KMS-11 (cell line): ENCODE results near the gene ASB18.

Experiments
- H2AFZ ChIP-seq: fragments of 200-600 bp; sonication (generic); 2 replicates; pipeline ENCODE4 v1.6.1; 2016; ENCODE audit warnings: antibody characterized with exemption, mixed run types, low read depth
- H3K27ac ChIP-seq: fragments of 200-600 bp; sonication (generic); 2 replicates; pipeline ENCODE4 v1.6.1; 2016; ENCODE audit warnings: mild to moderate bottlenecking, mixed run types
- H3K27me3 ChIP-seq: fragments of 200-600 bp; sonication (generic); 2 replicates; pipeline ENCODE4 v1.6.1; 2017; ENCODE audit warnings: mild to moderate bottlenecking, low read depth, mixed run types, moderate library complexity; ENCODE audit not compliant: insufficient read depth
- H3K36me3 ChIP-seq: fragments of 200-600 bp; sonication (generic); 2 replicates; pipeline ENCODE4 v1.6.1; 2017; ENCODE audit warnings: mild to moderate bottlenecking, mixed run types; ENCODE audit not compliant: insufficient read depth
- H3K4me1 ChIP-seq: fragments of 200-600 bp; sonication (generic); 2 replicates; pipeline ENCODE4 v1.6.1; 2016; ENCODE audit warnings: mild to moderate bottlenecking, low read depth, mixed run types; ENCODE audit not compliant: poor library complexity, severe bottlenecking
- H3K4me2 ChIP-seq: fragments of 200-600 bp; sonication (generic); 2 replicates; pipeline ENCODE4 v1.7.0; 2016; ENCODE audit warnings: mild to moderate bottlenecking, mixed run types
- H3K4me3 ChIP-seq: fragments of 200-600 bp; sonication (generic); IDR thresholded peaks from 2 replicates; pipeline ENCODE4 v1.6.1; 2017; ENCODE audit warnings: low read depth, low read length, mixed read lengths; ENCODE audit not compliant: insufficient read depth
- H3K79me2 ChIP-seq: fragments of 200-600 bp; sonication (generic); 2 replicates; pipeline ENCODE4 v1.6.1; 2016; ENCODE audit warnings: low read depth, mixed run types; ENCODE audit not compliant: insufficient read depth
- H3K9ac ChIP-seq: fragments of 200-600 bp; sonication (generic); 2 replicates; pipeline ENCODE4 v1.6.1; 2016; ENCODE audit warnings: mild to moderate bottlenecking, mixed run types
- H4K20me1 ChIP-seq: fragments of 200-600 bp; sonication (generic); 2 replicates; pipeline ENCODE4 v1.6.1; 2016; ENCODE audit warnings: mild to moderate bottlenecking, mixed run types; ENCODE audit not compliant: insufficient read depth
- CTCF ChIP-seq: fragments of 200-600 bp; sonication (generic); conservative IDR thresholded peaks from 2 replicates; pipeline ENCODE4 v1.6.1; 2017; ENCODE audit warnings: low read depth, mild to moderate bottlenecking, antibody characterized with exemption, low read length, moderate library complexity, mixed read lengths

Gene ASB18

GRCh38 chr2:236238751-236239150 is 25.5 kb downstream of the ASB18 start:
- H3K4me1 ChIP-seq = no peaks in the 10 kb centered on the region
- H3K27ac ChIP-seq = no peak overlapping the region
- H3K4me3 ChIP-seq = no peak overlapping the region
- H3K9ac ChIP-seq = no peak overlapping the region
- H3K4me2 ChIP-seq = no peak overlapping the region
- no peak overlapping the region for H2AFZ ChIP-seq
- no peak for TF ChIP-seq CTCF
- H3K36me3 ChIP-seq = no peaks in the 10 kb centered on the region
- H3K79me2 ChIP-seq = no peaks in the 10 kb centered on the region
- no peaks in the 10 kb centered on the region for H3K27me3 ChIP-seq
- no peaks in the 10 kb centered on the region for H4K20me1 ChIP-seq

- no peaks in the 10 kb centered on the region for H3K4me1 ChIP-seq
- H3K79me2 ChIP-seq = no peaks in the 10 kb centered on the region
- no peak for TF ChIP-seq CTCF
- no peaks in the 10 kb centered on the region for H3K36me3 ChIP-seq
- no peaks in the 10 kb centered on the region for H4K20me1 ChIP-seq
- H3K9ac ChIP-seq = no peak overlapping the region
- no peak overlapping the region for H3K27ac ChIP-seq
- no peak overlapping the region for H2AFZ ChIP-seq
- H3K4me2 ChIP-seq = no peak overlapping the region
- H3K27me3 ChIP-seq = no peaks in the 10 kb centered on the region
- H3K4me3 ChIP-seq = no peak overlapping the region
Measured at GRCh38 chr2:236237468-236238190, 26.6 kb downstream of the ASB18 start.

GRCh38 chr2:236236559-236237452 is 27.4 kb downstream of the ASB18 start:
- no peak overlapping the region for H3K9ac ChIP-seq
- no peak overlapping the region for H3K4me3 ChIP-seq
- no peaks in the 10 kb centered on the region for H3K79me2 ChIP-seq
- no peak overlapping the region for H3K4me2 ChIP-seq
- H2AFZ ChIP-seq = no peak overlapping the region
- no peaks in the 10 kb centered on the region for H4K20me1 ChIP-seq
- no peaks in the 10 kb centered on the region for H3K36me3 ChIP-seq
- no peak for TF ChIP-seq CTCF
- H3K4me1 ChIP-seq = no peaks in the 10 kb centered on the region
- H3K27me3 ChIP-seq = no peaks in the 10 kb centered on the region
- H3K27ac ChIP-seq = no peak overlapping the region

GRCh38 chr2:236229186-236229585 is 35.0 kb downstream of the ASB18 start:
- no peak overlapping the region for H3K27ac ChIP-seq
- no peak overlapping the region for H3K4me2 ChIP-seq
- TF ChIP-seq CTCF = no peak
- H3K4me1 ChIP-seq = no peaks in the 10 kb centered on the region
- no peaks in the 10 kb centered on the region for H3K27me3 ChIP-seq
- no peak overlapping the region for H3K4me3 ChIP-seq
- H3K36me3 ChIP-seq = no peaks in the 10 kb centered on the region
- H3K79me2 ChIP-seq = no peaks in the 10 kb centered on the region
- H3K9ac ChIP-seq = no peak overlapping the region
- H2AFZ ChIP-seq = no peak overlapping the region
- no peaks in the 10 kb centered on the region for H4K20me1 ChIP-seq
